ENCODE data around the gene ARHGAP15. TPM values are rescaled to one million over a fixed set of nuclear protein-coding genes. Genes with fewer than 3 reads are reported as not detected.

ARHGAP15 gene
- total RNA-seq, 1 experiment from 2014 or later: 0.42 TPM

DNA sequence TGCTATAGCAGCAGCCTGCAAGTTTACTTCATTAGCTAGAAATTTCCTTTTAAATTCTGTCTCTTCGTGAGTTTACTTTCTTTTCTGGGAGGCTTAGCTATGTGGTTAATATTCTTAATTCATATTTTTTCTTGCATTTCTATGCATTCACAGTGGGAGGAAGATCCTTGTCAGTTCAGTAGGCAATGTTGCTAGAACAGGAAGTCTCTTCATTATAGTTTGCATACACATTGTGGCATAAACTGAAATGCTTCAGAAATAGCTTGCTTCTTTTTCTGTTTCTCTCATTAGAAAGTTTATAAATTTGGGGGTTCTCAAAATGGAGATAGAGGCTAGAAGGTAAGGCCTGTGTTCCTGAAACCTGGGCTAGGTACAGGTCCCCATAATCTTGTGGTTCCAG, 8.1 kb upstream of the ARHGAP15 start:
- H3K9ac ChIP-seq (ENCODE audit: low read length): no peak overlapping the region
- H2AFZ ChIP-seq (ENCODE audit: low read depth, low read length, poor library complexity, severe bottlenecking): no peak overlapping the region
- H3K4me1 ChIP-seq (ENCODE audit: control insufficient read depth in 1 of 2, insufficient read depth in 2 of 2, low read length in 2 of 2): no peaks in the 10 kb centered on the region
- CTCF ChIA-PET: interaction anchor here (1.8 kb wide), 1 partner anchor 10 kb away, joined by 5 read pairs; no protein-coding TSS in a partner anchor
- no peak for TF ChIP-seq TCF7L2 (IDR thresholded peaks at IDR 0.05; ENCODE audit: borderline replicate concordance, extremely low read depth, insufficient read depth, insufficient read length)
- TF ChIP-seq, protein P1, sequence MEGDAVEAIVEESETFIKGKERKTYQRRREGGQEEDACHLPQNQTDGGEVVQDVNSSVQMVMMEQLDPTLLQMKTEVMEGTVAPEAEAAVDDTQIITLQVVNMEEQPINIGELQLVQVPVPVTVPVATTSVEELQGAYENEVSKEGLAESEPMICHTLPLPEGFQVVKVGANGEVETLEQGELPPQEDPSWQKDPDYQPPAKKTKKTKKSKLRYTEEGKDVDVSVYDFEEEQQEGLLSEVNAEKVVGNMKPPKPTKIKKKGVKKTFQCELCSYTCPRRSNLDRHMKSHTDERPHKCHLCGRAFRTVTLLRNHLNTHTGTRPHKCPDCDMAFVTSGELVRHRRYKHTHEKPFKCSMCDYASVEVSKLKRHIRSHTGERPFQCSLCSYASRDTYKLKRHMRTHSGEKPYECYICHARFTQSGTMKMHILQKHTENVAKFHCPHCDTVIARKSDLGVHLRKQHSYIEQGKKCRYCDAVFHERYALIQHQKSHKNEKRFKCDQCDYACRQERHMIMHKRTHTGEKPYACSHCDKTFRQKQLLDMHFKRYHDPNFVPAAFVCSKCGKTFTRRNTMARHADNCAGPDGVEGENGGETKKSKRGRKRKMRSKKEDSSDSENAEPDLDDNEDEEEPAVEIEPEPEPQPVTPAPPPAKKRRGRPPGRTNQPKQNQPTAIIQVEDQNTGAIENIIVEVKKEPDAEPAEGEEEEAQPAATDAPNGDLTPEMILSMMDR (IDR thresholded peaks at IDR 0.05 in 2 of 3, conservative IDR thresholded peaks at IDR 0.05 in 1 of 3; ENCODE audit: borderline replicate concordance in 1 of 3, insufficient read depth in 1 of 3, low read depth in 2 of 3, low read length in 2 of 3): no peak
- TF ChIP-seq ZFX (IDR thresholded peaks at IDR 0.05): no peak
- no peak for TF ChIP-seq ATF3 (IDR thresholded peaks at IDR 0.05)
- TF ChIP-seq SIN3A (IDR thresholded peaks at IDR 0.05; ENCODE audit: low read depth): no peak
- TF ChIP-seq ELF1 (IDR thresholded peaks at IDR 0.05; ENCODE audit: borderline replicate concordance, low read depth): no peak
- TF ChIP-seq CEBPB (IDR thresholded peaks at IDR 0.05; ENCODE audit: low read depth): no peak
- TF ChIP-seq POLR2A (IDR thresholded peaks at IDR 0.05; ENCODE audit: borderline replicate concordance, extremely low read depth, insufficient read depth, insufficient read length): no peak
- TF ChIP-seq FOSL1 (IDR thresholded peaks at IDR 0.05; ENCODE audit: low read depth): no peak
- TF ChIP-seq YY1 (IDR thresholded peaks at IDR 0.05; ENCODE audit: extremely low read depth, insufficient replicate concordance, low read depth, low read length): no peak
- no peaks in the 10 kb centered on the region for H3K9me3 ChIP-seq (ENCODE audit: control insufficient read depth in 1 of 2, insufficient read depth in 1 of 2, low read depth in 1 of 2, low read length in 2 of 2)
- H3K4me2 ChIP-seq (ENCODE audit: low read length): no peak overlapping the region
- no peak overlapping the region for H3K4me3 ChIP-seq (replicated peaks in 1 of 2; ENCODE audit: low read depth in 1 of 2, low read length in 2 of 2)
- no peaks in the 10 kb centered on the region for H3K36me3 ChIP-seq (ENCODE audit: control insufficient read depth in 1 of 2, insufficient read depth in 2 of 2, low read length in 2 of 2)
- RAD21 ChIA-PET (ENCODE audit: low non-redundant PET in 1 of 2, low total read pairs in 2 of 2, uncharacterized antibody in 2 of 2, unreplicated experiment in 2 of 2): no interaction called here
- H3K9me2 ChIP-seq (ENCODE audit: insufficient read depth): no peaks in the 10 kb centered on the region
- POLR2A ChIA-PET: no interaction called here
- DNase-seq (ENCODE audit: low read depth, low spot score) (no peak), ATAC-seq (no peak)
- no peaks in the 10 kb centered on the region for H4K20me1 ChIP-seq (ENCODE audit: insufficient read depth)
- H3K27ac ChIP-seq (ENCODE audit: low read depth, low read length): no peak overlapping the region
- H3K27me3 ChIP-seq (ENCODE audit: insufficient read depth, low read length): peaks cover 8% of the 10 kb centered on the region; the same call in 1 of the 2 replicates
- no TSS peak for BruUV-seq (replicated peaks)
- H3K79me2 ChIP-seq (ENCODE audit: insufficient read depth, low read length): no peaks in the 10 kb centered on the region
- intact Hi-C loops (cut with micrococcal nuclease): no loop called here
